ENCODE results near the gene LAMC2.

DNA sequence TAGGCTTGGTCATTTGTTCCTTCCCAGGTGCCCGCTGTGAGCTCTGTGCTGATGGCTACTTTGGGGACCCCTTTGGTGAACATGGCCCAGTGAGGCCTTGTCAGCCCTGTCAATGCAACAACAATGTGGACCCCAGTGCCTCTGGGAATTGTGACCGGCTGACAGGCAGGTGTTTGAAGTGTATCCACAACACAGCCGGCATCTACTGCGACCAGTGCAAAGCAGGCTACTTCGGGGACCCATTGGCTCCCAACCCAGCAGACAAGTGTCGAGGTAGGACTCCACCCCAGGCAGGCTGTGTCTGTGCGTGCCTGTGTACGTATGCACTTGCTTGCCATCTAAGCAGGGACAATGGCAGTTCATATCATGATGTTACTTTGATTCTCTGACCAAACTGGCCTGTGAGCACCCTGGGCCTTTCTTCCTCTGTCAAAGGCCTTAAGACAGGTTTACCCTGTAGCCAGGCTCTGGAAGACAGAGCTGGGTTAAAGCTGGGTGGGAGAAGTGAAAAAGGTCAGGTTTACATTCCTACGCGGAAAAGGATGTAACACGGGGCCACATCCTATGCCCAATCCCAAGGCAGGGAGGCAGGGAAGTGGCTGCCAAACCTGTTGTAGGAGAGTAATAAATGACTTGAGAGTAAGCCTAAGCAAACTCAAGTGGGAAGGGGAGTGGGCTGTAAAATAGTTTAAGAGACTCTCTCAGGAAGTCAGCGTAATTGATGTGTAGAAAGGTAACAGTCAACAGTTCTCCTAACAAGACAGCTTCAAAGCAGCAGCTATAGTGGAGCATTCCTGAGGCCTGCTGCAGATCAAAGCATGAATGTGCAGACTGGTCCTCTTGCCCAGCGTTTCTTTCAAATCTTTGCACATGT, 42.5 kb downstream of the LAMC2 start:
- TF ChIP-seq POLR2AphosphoS5 (IDR thresholded peaks at IDR 0.05; ENCODE audit: insufficient read depth in 1 of 2, low read depth in 1 of 2) (no peak), CTCF (IDR thresholded peaks at IDR 0.05) (no peak), POLR2A (IDR thresholded peaks at IDR 0.05) (no peak)

All from vagina (tissue), 2 donors.